Measurements from ENCODE around the gene CBX2.

The CBX2 gene

DNA sequence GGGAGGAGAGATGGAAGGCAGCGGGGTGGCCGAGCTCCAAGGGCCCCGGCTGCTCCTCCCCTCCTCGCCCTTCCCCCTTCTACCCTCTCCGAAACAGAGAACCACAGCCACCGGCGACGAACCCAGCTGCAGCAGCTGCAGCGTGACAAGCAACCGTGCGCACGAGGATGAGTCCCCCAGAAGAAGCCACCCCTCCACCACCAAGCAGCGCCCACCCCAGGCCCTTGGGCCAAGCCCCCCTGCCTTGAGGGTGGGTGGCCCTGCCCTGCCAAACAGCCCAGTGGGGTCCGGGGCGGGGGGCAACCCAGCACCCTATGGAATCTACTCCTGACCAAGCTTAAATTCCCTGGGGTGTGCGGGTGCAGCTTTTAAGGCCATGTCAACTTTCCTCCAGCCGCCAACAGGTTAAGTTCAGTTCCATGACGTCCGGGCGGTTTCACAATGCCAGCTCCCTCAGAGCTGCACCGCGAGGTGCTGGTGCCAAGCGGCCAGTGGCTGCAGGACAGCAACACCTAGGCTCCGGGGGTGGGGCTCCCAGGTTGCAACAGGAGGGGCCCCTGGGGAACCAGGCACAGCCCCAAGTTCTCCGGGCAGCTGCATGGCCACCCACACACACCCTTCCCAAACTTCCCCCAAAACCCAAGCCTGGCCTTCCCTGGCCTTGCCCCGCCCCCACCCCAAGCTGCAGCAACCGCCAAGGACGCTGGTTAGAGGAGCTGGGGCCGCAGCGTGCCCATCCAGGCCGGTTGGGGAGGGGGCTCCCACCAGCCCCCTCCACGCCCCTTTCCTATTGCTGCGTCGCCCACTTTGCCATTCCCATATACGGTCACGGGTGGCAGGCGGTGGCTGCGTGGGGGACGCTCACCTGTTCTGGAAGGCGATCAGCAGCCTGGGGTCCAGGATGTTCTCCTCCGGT lies 59.3 kb downstream of the CBX2 start:
- peaks cover 18 to 22% of the 10 kb centered on the region in 2 donors for H3K27me3 ChIP-seq (ENCODE audit: control insufficient read depth in 2 of 2, insufficient read depth in 2 of 2, low read length in 2 of 2)
- H3K9ac ChIP-seq (ENCODE audit: low read depth in 1 of 2, low read length in 2 of 2) = peak overlapping the region; percentile 87 to 92
- peaks cover 31 to 37% of the 10 kb centered on the region in 2 donors for H3K4me1 ChIP-seq (ENCODE audit: control insufficient read depth in 2 of 2, insufficient read depth in 2 of 2, low read length in 2 of 2)
- H3K9me3 ChIP-seq (ENCODE audit: control insufficient read depth in 2 of 2, low read length in 2 of 2) = peaks cover 0 to 3% of the 10 kb centered on the region in 2 donors
- peak overlapping the region; percentile 91 for H3K27ac ChIP-seq (ENCODE audit: low read depth in 2 of 2, low read length in 2 of 2)
- H3K4me3 ChIP-seq (ENCODE audit: low read length in 2 of 2) = peak overlapping the region; percentile 92 to 96
- peaks cover 3 to 9% of the 10 kb centered on the region in 2 donors for H3K36me3 ChIP-seq (ENCODE audit: control insufficient read depth in 2 of 2, insufficient read depth in 2 of 2, low read length in 2 of 2)
